Measurements from ENCODE around the gene TNFRSF14. TPM values are rescaled to one million over a fixed set of nuclear protein-coding genes. Genes with fewer than 3 reads are reported as not detected.
A peak's percentile ranks its signal among the peaks of the same experiment; 100 is the strongest.

The TNFRSF14 gene
- total RNA-seq, 1 donor: 12.0 TPM

DNA sequence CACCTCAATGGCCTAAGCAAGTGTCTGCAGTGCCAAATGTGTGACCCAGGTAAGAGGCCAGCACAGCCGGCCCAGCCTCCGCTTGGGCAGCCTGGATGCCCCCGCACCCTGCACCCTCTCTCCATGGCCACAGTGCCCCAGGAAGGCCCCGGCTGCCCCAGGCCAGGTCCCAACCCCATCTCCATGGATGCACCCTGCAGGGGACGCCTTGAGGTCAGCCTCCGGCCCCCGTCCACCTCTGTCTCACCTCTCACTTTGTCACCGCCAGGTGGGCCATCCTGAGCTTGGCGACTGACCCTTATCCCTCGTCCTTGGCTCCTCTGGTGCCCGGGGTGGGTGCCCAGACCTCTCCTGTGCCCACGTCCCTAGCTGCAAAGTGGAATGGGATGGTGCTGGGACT is 2.2 kb downstream of the TNFRSF14 start:
- no peak overlapping the region for H3K4me3 ChIP-seq (ENCODE audit: low read depth, low read length)
- DNase-seq (ENCODE audit: low read depth): no peak
- TF ChIP-seq, protein P1, sequence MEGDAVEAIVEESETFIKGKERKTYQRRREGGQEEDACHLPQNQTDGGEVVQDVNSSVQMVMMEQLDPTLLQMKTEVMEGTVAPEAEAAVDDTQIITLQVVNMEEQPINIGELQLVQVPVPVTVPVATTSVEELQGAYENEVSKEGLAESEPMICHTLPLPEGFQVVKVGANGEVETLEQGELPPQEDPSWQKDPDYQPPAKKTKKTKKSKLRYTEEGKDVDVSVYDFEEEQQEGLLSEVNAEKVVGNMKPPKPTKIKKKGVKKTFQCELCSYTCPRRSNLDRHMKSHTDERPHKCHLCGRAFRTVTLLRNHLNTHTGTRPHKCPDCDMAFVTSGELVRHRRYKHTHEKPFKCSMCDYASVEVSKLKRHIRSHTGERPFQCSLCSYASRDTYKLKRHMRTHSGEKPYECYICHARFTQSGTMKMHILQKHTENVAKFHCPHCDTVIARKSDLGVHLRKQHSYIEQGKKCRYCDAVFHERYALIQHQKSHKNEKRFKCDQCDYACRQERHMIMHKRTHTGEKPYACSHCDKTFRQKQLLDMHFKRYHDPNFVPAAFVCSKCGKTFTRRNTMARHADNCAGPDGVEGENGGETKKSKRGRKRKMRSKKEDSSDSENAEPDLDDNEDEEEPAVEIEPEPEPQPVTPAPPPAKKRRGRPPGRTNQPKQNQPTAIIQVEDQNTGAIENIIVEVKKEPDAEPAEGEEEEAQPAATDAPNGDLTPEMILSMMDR (IDR thresholded peaks at IDR 0.05; ENCODE audit: insufficient read depth, low read length): no peak

- TF ChIP-seq, protein P1 (IDR thresholded peaks at IDR 0.05; ENCODE audit: insufficient read depth, low read length): no peak
- DNase-seq (ENCODE audit: low read depth): no peak
- H3K4me3 ChIP-seq (ENCODE audit: low read depth, low read length): no peak overlapping the region
These were observed 2.7 kb downstream of the TNFRSF14 start for GRCh38 chr1:2558861-2559260.

- DNase-seq (ENCODE audit: low read depth): no peak
- TF ChIP-seq, protein P1 (IDR thresholded peaks at IDR 0.05; ENCODE audit: insufficient read depth, low read length): no peak
- H3K4me3 ChIP-seq (ENCODE audit: low read depth, low read length): no peak overlapping the region
These were observed 3.5 kb downstream of the TNFRSF14 start for GRCh38 chr1:2559509-2560298.

DNA sequence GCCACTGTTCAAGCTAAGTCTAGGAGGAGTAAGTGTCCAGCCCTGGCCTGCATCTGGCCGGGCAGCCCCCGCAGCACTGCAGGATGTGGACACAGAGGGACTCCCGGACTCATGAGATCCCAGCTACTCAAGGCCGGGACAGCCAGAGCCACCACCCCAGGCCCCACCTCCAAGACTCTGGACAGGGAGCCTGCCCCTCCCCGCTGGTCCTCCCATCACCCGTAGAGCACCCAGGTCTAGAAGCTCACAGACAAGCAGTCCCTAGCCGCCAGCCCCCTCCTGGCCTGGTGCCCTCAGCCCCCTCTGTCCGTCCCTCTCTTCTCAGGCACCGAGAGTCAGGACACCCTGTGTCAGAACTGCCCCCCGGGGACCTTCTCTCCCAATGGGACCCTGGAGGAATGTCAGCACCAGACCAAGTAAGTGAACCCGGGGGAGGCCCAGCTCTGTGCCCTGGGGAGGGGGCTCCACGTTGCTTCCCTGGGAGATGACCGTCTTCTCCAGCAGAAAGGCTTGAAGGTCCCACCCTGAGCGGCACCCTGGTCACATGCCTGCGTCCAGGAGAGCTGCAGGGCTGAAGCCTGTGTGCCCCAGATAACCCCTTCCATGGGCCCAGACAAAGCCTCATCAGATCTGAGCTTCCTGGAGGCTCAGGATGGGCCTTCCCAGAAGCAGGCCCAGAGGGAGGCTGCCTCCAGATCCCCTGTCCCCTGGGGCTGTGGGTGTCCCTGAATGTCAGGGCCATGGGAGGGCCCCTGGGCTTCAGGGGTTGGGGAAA is 4.3 kb downstream of the TNFRSF14 start:
- no peak for DNase-seq (ENCODE audit: low read depth)
- H3K4me3 ChIP-seq (ENCODE audit: low read depth, low read length): no peak overlapping the region

GRCh38 chr1:2561446-2561845 is 5.3 kb downstream of the TNFRSF14 start:
- TF ChIP-seq, protein P1 (IDR thresholded peaks at IDR 0.05; ENCODE audit: insufficient read depth, low read length): no peak
- H3K4me3 ChIP-seq (ENCODE audit: low read depth, low read length): no peak overlapping the region
- DNase-seq (ENCODE audit: low read depth): no peak

More for the DNA sequence above, 4.3 kb downstream of the TNFRSF14 start:
- TF ChIP-seq, protein P1 (IDR thresholded peaks at IDR 0.05; ENCODE audit: insufficient read depth, low read length): no peak

DNA sequence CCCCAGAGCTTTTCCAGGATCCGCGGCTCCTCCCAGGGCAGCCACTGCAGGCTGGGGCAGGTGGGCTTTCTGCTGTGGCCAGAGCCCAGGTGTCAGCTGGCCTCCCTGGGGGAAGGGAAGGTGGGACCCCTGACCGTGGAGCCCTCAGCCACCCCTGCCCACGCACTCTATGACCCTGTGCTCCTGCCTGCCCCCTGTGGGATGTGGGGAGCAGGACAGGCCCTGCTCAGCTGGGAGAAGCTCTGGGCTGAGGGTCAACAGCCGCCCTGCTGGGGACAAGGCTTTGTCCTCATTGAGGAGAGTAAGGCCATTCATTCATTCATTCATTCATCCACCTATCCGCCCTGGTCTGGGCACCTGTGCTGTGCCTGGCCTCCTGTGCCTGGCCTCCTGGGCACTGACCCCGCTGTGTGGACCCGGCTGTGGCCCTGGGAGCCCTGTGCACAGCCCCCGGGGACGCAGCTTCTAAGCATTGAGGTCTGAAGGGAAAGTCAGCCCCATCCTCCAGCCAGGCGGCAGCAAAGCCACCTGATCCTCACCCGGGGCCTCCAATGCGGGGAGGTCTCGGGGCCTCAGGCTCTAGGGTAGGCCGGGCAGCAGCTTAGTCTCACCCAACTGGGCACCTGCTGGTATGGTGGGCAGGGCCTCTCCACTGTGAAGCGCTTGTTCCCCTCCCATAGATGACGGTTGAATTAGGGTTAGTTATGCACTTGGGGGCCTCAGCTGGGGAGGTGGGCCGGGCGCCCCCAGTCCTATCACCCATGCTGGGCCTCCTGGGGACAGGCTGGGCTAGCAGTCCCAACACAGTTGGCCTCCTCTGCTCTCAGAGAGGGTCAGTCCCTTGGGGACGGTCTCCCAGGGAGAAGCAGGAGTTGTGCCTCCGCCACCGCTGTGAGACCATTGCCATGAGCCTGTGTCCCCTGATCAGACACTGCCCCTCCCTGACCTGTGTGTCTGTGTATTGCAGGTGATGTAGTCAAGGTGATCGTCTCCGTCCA is 6.0 kb downstream of the TNFRSF14 start:
- TF ChIP-seq, protein P1 (IDR thresholded peaks at IDR 0.05; ENCODE audit: insufficient read depth, low read length): peak; percentile 53
- no peak for DNase-seq (ENCODE audit: low read depth)
- no peak overlapping the region for H3K4me3 ChIP-seq (ENCODE audit: low read depth, low read length)

Data from fibroblast of the aortic adventitia (primary cell).